ENCODE measurements around the gene CCL18. TPM values are rescaled to one million over a fixed set of nuclear protein-coding genes. Genes with fewer than 3 reads are reported as not detected.

Gene CCL18
- total RNA-seq, 1 experiment from 2014 or later, result not detected

GRCh38 chr17:36060816-36061215 lies 3.3 kb upstream of the CCL18 start:
- H2BK20ac ChIP-seq (ENCODE audit: low read depth, low read length, poor library complexity, severe bottlenecking), result no peak overlapping the region
- no peak overlapping the region for H3K4me2 ChIP-seq (ENCODE audit: insufficient read depth, insufficient read length, low read length)
- no peaks in the 10 kb centered on the region for H3K27me3 ChIP-seq (ENCODE audit: insufficient read depth, low read length)
- TF ChIP-seq, protein P1, sequence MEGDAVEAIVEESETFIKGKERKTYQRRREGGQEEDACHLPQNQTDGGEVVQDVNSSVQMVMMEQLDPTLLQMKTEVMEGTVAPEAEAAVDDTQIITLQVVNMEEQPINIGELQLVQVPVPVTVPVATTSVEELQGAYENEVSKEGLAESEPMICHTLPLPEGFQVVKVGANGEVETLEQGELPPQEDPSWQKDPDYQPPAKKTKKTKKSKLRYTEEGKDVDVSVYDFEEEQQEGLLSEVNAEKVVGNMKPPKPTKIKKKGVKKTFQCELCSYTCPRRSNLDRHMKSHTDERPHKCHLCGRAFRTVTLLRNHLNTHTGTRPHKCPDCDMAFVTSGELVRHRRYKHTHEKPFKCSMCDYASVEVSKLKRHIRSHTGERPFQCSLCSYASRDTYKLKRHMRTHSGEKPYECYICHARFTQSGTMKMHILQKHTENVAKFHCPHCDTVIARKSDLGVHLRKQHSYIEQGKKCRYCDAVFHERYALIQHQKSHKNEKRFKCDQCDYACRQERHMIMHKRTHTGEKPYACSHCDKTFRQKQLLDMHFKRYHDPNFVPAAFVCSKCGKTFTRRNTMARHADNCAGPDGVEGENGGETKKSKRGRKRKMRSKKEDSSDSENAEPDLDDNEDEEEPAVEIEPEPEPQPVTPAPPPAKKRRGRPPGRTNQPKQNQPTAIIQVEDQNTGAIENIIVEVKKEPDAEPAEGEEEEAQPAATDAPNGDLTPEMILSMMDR (conservative IDR thresholded peaks at IDR 0.05), result no peak
- Mint-ChIP-seq H3K36me3 (ENCODE audit: insufficient read depth in 1 of 3, low read depth in 3 of 3) (0 out of 7 replicates have a peak, but pooled peaks cover 0 to 2% (median 0%) of the 10 kb centered on the region in 3 experiments), H3K9me3 (no peaks in the 10 kb centered on the region; a peak in 1 of 5 replicates), H3K4me1 (no peaks in the 10 kb centered on the region), H3K27me3 (ENCODE audit: low read depth) (peaks cover 2% of the 10 kb centered on the region), H3K4me3 (no peak overlapping the region), H3K27ac (no peak overlapping the region)
- H3K56ac ChIP-seq (ENCODE audit: insufficient read length, low read depth, low read length), result no peak overlapping the region
- no peak overlapping the region for H2AK5ac ChIP-seq (ENCODE audit: insufficient read length, low read length)
- H2BK12ac ChIP-seq (ENCODE audit: insufficient read length, low read depth, low read length), result no peak overlapping the region
- H4K5ac ChIP-seq (ENCODE audit: insufficient read length, low read depth, low read length), result no peak overlapping the region
- H2BK15ac ChIP-seq (ENCODE audit: low read depth, low read length), result no peak overlapping the region
- no peak overlapping the region for H4K91ac ChIP-seq (ENCODE audit: insufficient read length, low read depth, low read length)
- H3K79me2 ChIP-seq (ENCODE audit: insufficient read depth, low read length), result no peaks in the 10 kb centered on the region
- H3K23me2 ChIP-seq (ENCODE audit: insufficient read length, low read depth, low read length, poor library complexity, severe bottlenecking), result no peaks in the 10 kb centered on the region
- no peak overlapping the region for H3K18ac ChIP-seq (ENCODE audit: insufficient read length, low read depth, low read length)
- H2BK120ac ChIP-seq (ENCODE audit: low read depth, low read length, poor library complexity, severe bottlenecking), result no peak overlapping the region
- WGBS (ENCODE audit: extremely low coverage, insufficient read length, low lambda C conversion rate), result no CpG with 5 or more reads among the region's 2 CpGs
- H3K27ac ChIP-seq (ENCODE audit: insufficient read length, low read depth, low read length), result no peak overlapping the region
- H3K4me1 ChIP-seq (ENCODE audit: insufficient read depth, low read length), result no peaks in the 10 kb centered on the region
- no peak overlapping the region for H3K9ac ChIP-seq (ENCODE audit: extremely low read depth, insufficient read length, low read length)
- H2BK5ac ChIP-seq (ENCODE audit: insufficient read length, low read length), result no peak overlapping the region
- no peak overlapping the region for H3K23ac ChIP-seq (ENCODE audit: insufficient read length, low read depth, low read length)
- H3K4ac ChIP-seq (ENCODE audit: low read depth, low read length), result no peak overlapping the region
- no peak overlapping the region for H3K14ac ChIP-seq (ENCODE audit: insufficient read depth, low read length)
- no peak overlapping the region for H3T11ph ChIP-seq (ENCODE audit: low read length)
- no peaks in the 10 kb centered on the region for H4K20me1 ChIP-seq (ENCODE audit: control insufficient read depth, insufficient read depth, insufficient read length)
- DNase-seq, result no peak
- no peak overlapping the region for H2AFZ ChIP-seq (ENCODE audit: low read length)
- no peaks in the 10 kb centered on the region for H3K9me3 ChIP-seq (ENCODE audit: control insufficient read depth, low read depth, low read length)
- H3K79me1 ChIP-seq (ENCODE audit: insufficient read depth, low read depth, low read length, poor library complexity, severe bottlenecking), result no peaks in the 10 kb centered on the region
- H4K8ac ChIP-seq (replicated peaks; ENCODE audit: insufficient read length, low read depth, low read length), result no peak overlapping the region
